ENCODE data around the gene ANKS1A. TPM values are rescaled to one million over a fixed set of nuclear protein-coding genes. Genes with fewer than 3 reads are reported as not detected.
A peak's percentile ranks its signal among the peaks of the same experiment; 100 is the strongest.
"Not testable (repeated sequence)": the region's sequence is repeated elsewhere in the genome, so short reads cannot be mapped to it uniquely, and the experiment has no call there.

Gene ANKS1A
- 10 to 100 TPM; 19.7 to 46.3 (median 30.9) TPM for total RNA-seq

- in situ Hi-C loops (cut with MboI; ENCODE audit: low pct_unique_long_range_greater_than_20kb in 2 of 9, low sequenced_read_pairs in 9 of 9, unreplicated experiment in 9 of 9): loop anchor here in 1 of 9 experiments (25.0 kb wide), 1 partner anchor 248 kb away; the partner anchor contains the start of gene TCP11
- 0% methylated on average over 2 to 10 of the region's 60 CpGs; no CpG with 5 or more reads in 6 of the 10 experiments for WGBS, 10 experiments
- Histone ChIP-seq H3K27ac (peak within 1 kb of the TSS; percentile 87 to 89), H3K4me3 (peak within 1 kb of the TSS; percentile 92 to 99 (median 97)), H3K4me1 (replicated peaks in 1 of 2) (peaks cover 6 to 15% of the 10 kb centered on the region in 2 donors)
- peak; percentile 30 to 82 (median 74) for ATAC-seq (replicated peaks in 6 of 8)
Observed at GRCh38 chr6:34888874-34889555, at the start of gene ANKS1A. TSS of gene ANKS1A (plus strand) at chr6:34889255. CDS start at chr6:34889403, 148 bp downstream.

GRCh38 chr6:34839666-34840352 lies 49.2 kb upstream of the ANKS1A start:
- Histone ChIP-seq H3K4me1 (replicated peaks in 1 of 2) (no peaks in the 10 kb centered on the region), H3K4me3 (no peak overlapping the region), H3K27ac (no peak overlapping the region)
- ATAC-seq (replicated peaks in 6 of 8): peak in 2 of 8 experiments; percentile 29 to 55
- in situ Hi-C loops (cut with MboI; ENCODE audit: low pct_unique_long_range_greater_than_20kb in 2 of 9, low sequenced_read_pairs in 9 of 9, unreplicated experiment in 9 of 9): no loop called here
- 17 to 100% (median 85%) methylated on average over 1 to 12 of the region's 15 CpGs; no CpG with 5 or more reads in 1 of the 10 experiments for WGBS, 10 experiments

GRCh38 chr6:34849066-34849465 lies 40.0 kb upstream of the ANKS1A start:
- H3K27ac ChIP-seq; H3K4me1 ChIP-seq (replicated peaks in 1 of 2); in situ Hi-C loops (cut with MboI; ENCODE audit: low pct_unique_long_range_greater_than_20kb in 2 of 9, low sequenced_read_pairs in 9 of 9, unreplicated experiment in 9 of 9); H3K4me3 ChIP-seq; ATAC-seq (replicated peaks in 6 of 8): not testable (repeated sequence)
- WGBS, 10 experiments: 74 to 100% (median 93%) methylated on average over 1 to 6 of the region's 6 CpGs; no CpG with 5 or more reads in 1 of the 10 experiments

GRCh38 chr6:34851361-34851760 lies 37.7 kb upstream of the ANKS1A start:
- H3K4me3 ChIP-seq: no peak overlapping the region
- H3K27ac ChIP-seq: no peak overlapping the region
- in situ Hi-C loops (cut with MboI; ENCODE audit: low pct_unique_long_range_greater_than_20kb in 2 of 9, low sequenced_read_pairs in 9 of 9, unreplicated experiment in 9 of 9): no loop called here
- 80 to 100% (median 80%) methylated on average over 1 of the region's 1 CpG; no CpG with 5 or more reads in 7 of the 10 experiments for WGBS, 10 experiments
- no peaks in the 10 kb centered on the region for H3K4me1 ChIP-seq (replicated peaks in 1 of 2)
- ATAC-seq (replicated peaks in 6 of 8): no peak

GRCh38 chr6:34852406-34853085 lies 36.5 kb upstream of the ANKS1A start:
- Histone ChIP-seq H3K4me1 (replicated peaks in 1 of 2) (no peaks in the 10 kb centered on the region), H3K4me3 (no peak overlapping the region), H3K27ac (no peak overlapping the region)
- in situ Hi-C loops (cut with MboI; ENCODE audit: low pct_unique_long_range_greater_than_20kb in 2 of 9, low sequenced_read_pairs in 9 of 9, unreplicated experiment in 9 of 9): no loop called here
- ATAC-seq (replicated peaks in 6 of 8): no peak
- 40 to 100% (median 88%) methylated on average over 1 to 2 of the region's 4 CpGs; no CpG with 5 or more reads in 7 of the 10 experiments for WGBS, 10 experiments

- H3K4me3 ChIP-seq: no peak overlapping the region
- 53 to 95% (median 86%) methylated on average over 1 to 7 of the region's 7 CpGs for WGBS, 10 experiments
- in situ Hi-C loops (cut with MboI; ENCODE audit: low pct_unique_long_range_greater_than_20kb in 2 of 9, low sequenced_read_pairs in 9 of 9, unreplicated experiment in 9 of 9): no loop called here
- no peak overlapping the region for H3K27ac ChIP-seq
- no peaks in the 10 kb centered on the region for H3K4me1 ChIP-seq (replicated peaks in 1 of 2)
- no peak for ATAC-seq (replicated peaks in 6 of 8)
Observed at GRCh38 chr6:34855463-34855862, 33.6 kb upstream of the ANKS1A start.

- in situ Hi-C loops (cut with MboI; ENCODE audit: low pct_unique_long_range_greater_than_20kb in 2 of 9, low sequenced_read_pairs in 9 of 9, unreplicated experiment in 9 of 9): no loop called here
Observed at GRCh38 chr6:34858681-34859080, 30.4 kb upstream of the ANKS1A start.

GRCh38 chr6:34859951-34860350 lies 29.1 kb upstream of the ANKS1A start:
- Histone ChIP-seq H3K4me1 (replicated peaks in 1 of 2) (no peaks in the 10 kb centered on the region), H3K27ac (no peak overlapping the region), H3K4me3 (no peak overlapping the region)
- no peak for ATAC-seq (replicated peaks in 6 of 8)
- in situ Hi-C loops (cut with MboI; ENCODE audit: low pct_unique_long_range_greater_than_20kb in 2 of 9, low sequenced_read_pairs in 9 of 9, unreplicated experiment in 9 of 9): no loop called here
- WGBS, 10 experiments: 91 to 100% (median 98%) methylated on average over 2 to 4 of the region's 4 CpGs; no CpG with 5 or more reads in 3 of the 10 experiments

More at GRCh38 chr6:34858681-34859080, 30.4 kb upstream of the ANKS1A start:
- ATAC-seq (replicated peaks in 6 of 8): peak in 1 of 8 experiments; percentile 20
- Histone ChIP-seq H3K27ac (no peak overlapping the region), H3K4me1 (replicated peaks in 1 of 2) (no peaks in the 10 kb centered on the region), H3K4me3 (no peak overlapping the region)
- WGBS, 10 experiments: 91 to 100% (median 94%) methylated on average over 1 to 6 of the region's 7 CpGs; no CpG with 5 or more reads in 4 of the 10 experiments

GRCh38 chr6:34860776-34861175 lies 28.3 kb upstream of the ANKS1A start:
- H3K4me3 ChIP-seq: no peak overlapping the region
- peak in 3 of 8 experiments; percentile 53 to 67 (median 65) for ATAC-seq (replicated peaks in 6 of 8)
- WGBS, 10 experiments: 13 to 100% (median 60%) methylated on average over 1 of the region's 1 CpG; no CpG with 5 or more reads in 3 of the 10 experiments
- in situ Hi-C loops (cut with MboI; ENCODE audit: low pct_unique_long_range_greater_than_20kb in 2 of 9, low sequenced_read_pairs in 9 of 9, unreplicated experiment in 9 of 9): no loop called here
- H3K27ac ChIP-seq: no peak overlapping the region
- no peaks in the 10 kb centered on the region for H3K4me1 ChIP-seq (replicated peaks in 1 of 2)

- H3K4me1 ChIP-seq (replicated peaks in 1 of 2): no peaks in the 10 kb centered on the region
- ATAC-seq (replicated peaks in 6 of 8): no peak
- in situ Hi-C loops (cut with MboI; ENCODE audit: low pct_unique_long_range_greater_than_20kb in 2 of 9, low sequenced_read_pairs in 9 of 9, unreplicated experiment in 9 of 9): no loop called here
- H3K27ac ChIP-seq: no peak overlapping the region
- 0 to 83% (median 67%) methylated on average over 1 to 3 of the region's 4 CpGs; no CpG with 5 or more reads in 3 of the 10 experiments for WGBS, 10 experiments
- no peak overlapping the region for H3K4me3 ChIP-seq
Observed at GRCh38 chr6:34864007-34864406, 25.0 kb upstream of the ANKS1A start.

- 20 to 100% (median 92%) methylated on average over 1 to 3 of the region's 3 CpGs for WGBS, 10 experiments
- Histone ChIP-seq H3K27ac (no peak overlapping the region), H3K4me1 (replicated peaks in 1 of 2) (no peaks in the 10 kb centered on the region), H3K4me3 (no peak overlapping the region)
- peak in 3 of 8 experiments; percentile 93 to 98 (median 96) for ATAC-seq (replicated peaks in 6 of 8)
- in situ Hi-C loops (cut with MboI; ENCODE audit: low pct_unique_long_range_greater_than_20kb in 2 of 9, low sequenced_read_pairs in 9 of 9, unreplicated experiment in 9 of 9): no loop called here
Observed at GRCh38 chr6:34865107-34865506, 23.9 kb upstream of the ANKS1A start.

- in situ Hi-C loops (cut with MboI; ENCODE audit: low pct_unique_long_range_greater_than_20kb in 2 of 9, low sequenced_read_pairs in 9 of 9, unreplicated experiment in 9 of 9): no loop called here
- Histone ChIP-seq H3K27ac (no peak overlapping the region), H3K4me3 (no peak overlapping the region), H3K4me1 (replicated peaks in 1 of 2) (no peaks in the 10 kb centered on the region)
- no peak for ATAC-seq (replicated peaks in 6 of 8)
- 64 to 100% (median 84%) methylated on average over 2 to 3 of the region's 3 CpGs for WGBS, 10 experiments
Observed at GRCh38 chr6:34866509-34866908, 22.5 kb upstream of the ANKS1A start.

- H3K4me1 ChIP-seq (replicated peaks in 1 of 2): no peaks in the 10 kb centered on the region
- no peak overlapping the region for H3K4me3 ChIP-seq
- WGBS, 10 experiments: 79 to 100% (median 95%) methylated on average over 1 to 2 of the region's 3 CpGs; no CpG with 5 or more reads in 6 of the 10 experiments
- ATAC-seq (replicated peaks in 6 of 8): no peak
- in situ Hi-C loops (cut with MboI; ENCODE audit: low pct_unique_long_range_greater_than_20kb in 2 of 9, low sequenced_read_pairs in 9 of 9, unreplicated experiment in 9 of 9): no loop called here
- no peak overlapping the region for H3K27ac ChIP-seq
Observed at GRCh38 chr6:34867484-34867883, 21.6 kb upstream of the ANKS1A start.
